A549 treated with DMSO at 1 μM for 4 hours (cell line): ENCODE measurements around the gene LCT. TPM values are rescaled to one million over a fixed set of nuclear protein-coding genes. Genes with fewer than 3 reads are reported as not detected.

Source experiments
- total RNA-seq: library from RNA; stranded (reverse); fragments of 200-300 nt; extraction: Qiagen RNA extraction; gene quantifications from 5 replicates; pipeline ENCODE4 v1.2.3, GENCODE V29; 2022; ENCODE audit warnings: low read depth

Gene LCT
- 0.02 to 0.06 TPM (median 0.02 TPM) in 5 replicates for total RNA-seq

DNA sequence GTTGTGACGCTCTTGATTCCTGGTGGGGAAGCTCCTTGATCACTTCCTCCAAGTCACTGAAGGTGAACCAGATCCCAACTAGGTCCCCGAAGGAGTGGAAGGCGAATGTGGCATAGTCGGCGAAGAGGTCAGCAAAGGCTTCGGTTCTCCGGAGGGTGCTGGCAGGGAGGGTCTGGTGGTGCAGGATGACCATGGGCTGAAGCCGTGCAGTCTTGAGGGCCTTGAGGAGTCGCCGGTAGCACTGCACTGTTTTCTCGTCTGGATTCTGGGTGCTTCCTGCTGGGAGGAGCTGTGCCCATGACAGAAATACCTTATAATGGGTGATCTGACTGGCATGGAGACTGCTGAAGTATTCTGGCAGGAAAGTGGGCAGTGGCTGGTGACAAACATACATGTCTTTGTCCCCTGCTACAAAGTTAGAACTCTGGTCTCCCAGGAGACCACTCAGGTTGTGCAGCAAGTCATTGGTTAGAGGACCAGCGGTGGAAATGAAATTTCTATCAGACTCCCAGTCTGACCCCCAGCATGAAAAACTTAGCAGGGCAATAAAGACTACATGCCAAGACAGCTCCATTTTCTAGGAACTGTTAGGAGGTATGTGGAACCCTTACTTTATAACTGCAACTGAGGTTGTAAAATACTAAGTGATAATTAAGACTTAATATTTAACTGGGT is at the start of gene LCT:
Gene LCT (minus strand): TSS at position 589 of the 675 bp plus-strand sequence. CDS start 15 bp downstream, at position 574.

GRCh38 chr2:135876066-135876711 is 39.2 kb upstream of the LCT start, which contains the start of gene MCM6:
TSS of gene MCM6 (minus strand) at chr2:135876443. CDS start at chr2:135876365, 78 bp downstream.

DNA sequence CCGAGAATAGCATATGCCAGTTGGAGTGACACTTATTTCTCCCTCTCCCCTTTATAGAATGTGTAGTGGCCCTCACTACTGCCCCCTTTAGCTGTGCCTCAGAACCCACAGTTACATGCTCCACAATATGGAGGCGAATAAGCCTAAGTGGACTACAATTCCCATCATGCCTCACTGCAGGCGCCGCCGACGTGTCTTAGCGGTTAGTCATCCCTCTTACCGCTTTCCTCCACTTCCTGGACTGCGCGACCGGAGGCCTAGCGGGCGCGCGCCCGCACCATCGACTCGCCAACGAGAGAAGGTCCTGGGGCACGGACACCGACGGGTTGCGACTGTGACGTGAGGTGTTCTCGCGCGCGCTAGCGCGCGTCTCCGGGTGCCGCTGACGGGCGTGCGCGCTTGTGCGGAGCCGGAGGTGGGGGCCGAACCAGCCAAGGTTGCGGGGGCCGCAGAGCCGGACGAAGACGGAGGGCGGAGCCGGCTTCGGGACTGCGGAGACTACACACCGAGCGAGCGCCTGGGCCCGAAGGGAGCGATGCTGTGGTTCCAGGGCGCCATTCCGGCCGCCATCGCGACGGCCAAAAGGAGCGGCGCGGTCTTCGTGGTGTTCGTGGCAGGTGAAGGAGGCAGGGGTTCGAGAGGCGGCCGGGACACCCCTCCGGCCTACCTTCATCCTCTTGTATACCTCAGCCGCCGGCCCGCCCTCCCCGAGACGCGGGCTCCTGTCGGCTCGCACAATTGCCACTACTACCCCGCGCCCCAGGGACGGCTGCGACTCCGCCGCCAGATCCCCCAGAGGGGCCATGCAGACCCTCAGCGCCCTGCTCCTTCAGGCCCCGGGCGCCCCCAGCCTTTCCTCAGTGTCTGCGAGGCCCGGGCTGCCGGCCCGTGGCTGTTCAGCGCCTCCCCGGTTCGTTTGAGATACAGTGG is 95.3 kb downstream of the LCT start, which contains the start of gene UBXN4:
Gene UBXN4 (plus strand): TSS at position 461 of the 930 bp plus-strand sequence. CDS start 75 bp downstream, at position 536.

Other genes starting within 250 kb of the LCT start
- 36.9 to 50.6 TPM (median 45.2 TPM) in 5 replicates for gene UBXN4, start 95.3 kb downstream of the LCT start, total RNA-seq
- gene MCM6, start 39.3 kb upstream of the LCT start, total RNA-seq, result 50.5 to 57.0 TPM (median 56.0 TPM) in 5 replicates
- 56.2 to 69.0 TPM (median 59.6 TPM) in 5 replicates for gene DARS1, start 148.4 kb upstream of the LCT start, total RNA-seq